Endothelial cell of umbilical vein (primary cell): Measurements from ENCODE around the gene GABBR2. TPM values are rescaled to one million over a fixed set of nuclear protein-coding genes. Genes with fewer than 3 reads are reported as not detected.

Source experiments
- BruUV-seq: library from RNA; stranded (reverse); fragments of 400-500 nt; replicated peaks from 2 replicates; lab custom pipeline; 2021; lab: Mats Ljungman, UMichigan
- CTCF ChIA-PET: fragments of 300-600, 350-600 bp; sonication (Branson Sonifier 250); formaldehyde crosslinking; loops from one replicate; lab custom pipeline; 2021; ENCODE audit warnings: antibody characterized with exemption, inconsistent platforms; lab: Charles Lee
- POLR2A ChIA-PET: fragments of 300-600, 350-600 bp; sonication (Branson Sonifier 250); formaldehyde crosslinking; loops from one replicate; lab custom pipeline; 2021; ENCODE audit warnings: antibody characterized with exemption, inconsistent platforms; lab: Charles Lee
- DNase-seq: peaks from one replicate; pipeline ENCODE4 v3.0.0-alpha.2; 2011; ENCODE audit warnings: low read depth, low spot score
- FAIRE-seq: peaks from 2 replicates; lab custom pipeline; 2011; peaks lifted over from hg19 to GRCh38; lab: Jason Lieb, UNC
- H2AFZ ChIP-seq: 2 replicates; pipeline ENCODE4 v1.6.0; 2012; ENCODE audit warnings: low read depth, low read length, control low read depth, inconsistent platforms
- H3K27ac ChIP-seq: 2 replicates; pipeline ENCODE4 v1.5.1; 2011; ENCODE audit warnings: low read depth, mild to moderate bottlenecking, control low read depth, low read length, moderate library complexity; ENCODE audit not compliant: insufficient read depth
- H3K27me3 ChIP-seq, 2 experiments: 2 replicates each; pipeline versions ENCODE4 v1.6.0 to v1.6.1; 2011; ENCODE audit warnings: low read length in 2 of 2, mixed read lengths in 1 of 2; ENCODE audit not compliant: control insufficient read depth in 2 of 2, insufficient read depth in 2 of 2
- H3K36me3 ChIP-seq, 2 experiments: 2 replicates in 1 of 2; 3 replicates in 1 of 2; pipeline ENCODE4 v1.5.1; 2011; ENCODE audit warnings: low read length in 2 of 2, mild to moderate bottlenecking in 1 of 2, moderate library complexity in 1 of 2; ENCODE audit not compliant: control insufficient read depth in 2 of 2, insufficient read depth in 2 of 2; ENCODE audit errors: extremely low read depth in 1 of 2
- H3K4me1 ChIP-seq: 3 replicates; pipeline ENCODE4 v1.5.1; 2011; ENCODE audit warnings: mild to moderate bottlenecking, low read length; ENCODE audit not compliant: control insufficient read depth, insufficient read depth; ENCODE audit errors: extremely low read depth
- H3K4me2 ChIP-seq: 2 replicates; pipeline ENCODE4 v1.6.1; 2011; ENCODE audit warnings: low read length, control low read depth, mixed read lengths; ENCODE audit not compliant: insufficient read depth
- H3K4me3 ChIP-seq, 3 experiments: fragments of 200-600 bp in 1 of 3; sonication (generic), shearing (Covaris generic) in 1 of 3; replicated peaks in 1 of 3; 2 replicates each; pipeline ENCODE4 v1.5.1; 2011 to 2016; ENCODE audit warnings: control low read depth in 3 of 3, low read length in 3 of 3, mild to moderate bottlenecking in 2 of 3, inconsistent platforms in 1 of 3, low read depth in 1 of 3, moderate library complexity in 1 of 3; ENCODE audit not compliant: insufficient read depth in 1 of 3
- H3K79me2 ChIP-seq: 2 replicates; pipeline ENCODE4 v1.6.0; 2012; ENCODE audit warnings: low read length, inconsistent platforms; ENCODE audit not compliant: control insufficient read depth, insufficient read depth
- H3K9ac ChIP-seq: replicated peaks from 2 replicates; pipeline ENCODE3; 2011; ENCODE audit warnings: low read length, control low read depth; ENCODE audit not compliant: insufficient read depth; ENCODE audit errors: extremely low read depth
- H3K9me1 ChIP-seq: replicated peaks from 3 replicates; pipeline ENCODE4 v1.6.0; 2011; ENCODE audit warnings: mild to moderate bottlenecking, low read length; ENCODE audit not compliant: control insufficient read depth, insufficient read depth; ENCODE audit errors: extremely low read depth
- H3K9me3 ChIP-seq: replicated peaks from 2 replicates; pipeline ENCODE4 v1.5.1; 2012; ENCODE audit warnings: low read length, inconsistent platforms; ENCODE audit not compliant: control insufficient read depth, insufficient read depth
- H4K20me1 ChIP-seq: replicated peaks from 2 replicates; pipeline ENCODE3; 2011; ENCODE audit warnings: mild to moderate bottlenecking, low read length; ENCODE audit not compliant: control insufficient read depth, insufficient read depth; ENCODE audit errors: extremely low read depth
- CTCF ChIP-seq, 2 donors: IDR thresholded peaks; 1 replicate in 1 of 2; 2 replicates in 1 of 2; pipeline ENCODE4 v1.5.1; 2011; ENCODE audit warnings: low read length in 2 of 2, mild to moderate bottlenecking in 2 of 2, moderate library complexity in 2 of 2, control low read depth in 1 of 2, inconsistent platforms in 1 of 2, low read depth in 1 of 2; ENCODE audit not compliant: insufficient read depth in 1 of 2; ENCODE audit errors: extremely low read depth in 1 of 2
- EZH2 ChIP-seq: IDR thresholded peaks from 2 replicates; pipeline ENCODE4 v1.6.1; 2012; ENCODE audit warnings: borderline replicate concordance, low read depth, mild to moderate bottlenecking, moderate library complexity, low read length, inconsistent platforms; ENCODE audit not compliant: severe bottlenecking
- FOS ChIP-seq: IDR thresholded peaks from 2 replicates; pipeline ENCODE4 v1.6.1; 2011; ENCODE audit warnings: mild to moderate bottlenecking, low read length, moderate library complexity, borderline replicate concordance; ENCODE audit not compliant: insufficient read depth
- JUN ChIP-seq: IDR thresholded peaks from 2 replicates; pipeline ENCODE4 v1.6.1; 2011; ENCODE audit warnings: borderline replicate concordance, low read depth; ENCODE audit not compliant: insufficient read length, insufficient read depth
- MAX ChIP-seq: IDR thresholded peaks from 2 replicates; pipeline ENCODE4 v1.6.1; 2011; ENCODE audit not compliant: insufficient read depth, insufficient read length
- MYC ChIP-seq: IDR thresholded peaks from one replicate; pipeline ENCODE4 v1.6.1; 2011; ENCODE audit warnings: mild to moderate bottlenecking, low read depth, low read length
- POLR2A ChIP-seq: IDR thresholded peaks from 2 replicates; pipeline ENCODE4 v1.6.1; 2012; ENCODE audit warnings: low read depth, mild to moderate bottlenecking, control low read depth, low read length
- POLR2AphosphoS5 ChIP-seq: IDR thresholded peaks from 2 replicates; pipeline ENCODE4 v1.6.1; 2012; ENCODE audit warnings: low read depth, mild to moderate bottlenecking, control low read depth, low read length, moderate library complexity; ENCODE audit not compliant: insufficient read depth
- dilution Hi-C: fragments of 300-500 bp; cut with MboI; formaldehyde crosslinking; loops from one replicate; pipeline ENCODE4 v1.15.0; 2019; ENCODE audit warnings: low sequenced_read_pairs; ENCODE audit not compliant: extremely low pct_ligation_motif_present
- intact Hi-C: fragments of 100-400 bp; cut with micrococcal nuclease; formaldehyde crosslinking; loops from one replicate; pipeline ENCODE4 v1.10.0; 2022
- polyA plus RNA-seq, 4 experiments: library from polyadenylated mRNA; depleted of rRNA in 3 of 4; stranded (reverse) in 3 of 4; unstranded in 1 of 4; fragments of >200 nt; gene quantifications; 2 replicates each; pipeline versions ENCODE4 v1.2.1 to v1.2.3, GENCODE V29; 2011 to 2012; ENCODE audit warnings: missing spikeins in 1 of 4
- total RNA-seq: library from RNA; stranded (reverse); gene quantifications from 2 replicates; pipeline ENCODE4 v1.2.3, GENCODE V29; 2021

GABBR2 gene
- total and polyA plus RNA-seq, 2 donors (not counting 3 experiments of a cell fraction or from before 2014, with no cell fraction given): 1.1 to 9.2 TPM

- Histone ChIP-seq H3K27ac (no peak overlapping the region), H3K9me1 (no peaks in the 10 kb centered on the region), H3K9ac (no peak overlapping the region), H3K79me2 (no peaks in the 10 kb centered on the region), H3K4me1 (peaks cover 4% of the 10 kb centered on the region), H3K4me3 (no peak overlapping the region), H3K27me3 (no peaks in the 10 kb centered on the region), H3K36me3 (no peaks in the 10 kb centered on the region), H2AFZ (no peak overlapping the region), H3K9me3 (no peaks in the 10 kb centered on the region), H3K4me2 (no peak overlapping the region), H4K20me1 (no peaks in the 10 kb centered on the region)
- no peak for DNase-seq
- ChIA-PET POLR2A (no interaction called here), CTCF (interaction anchor here (1.3 kb wide), 1 partner anchor 379 kb away, joined by 4 read pairs; no protein-coding TSS in a partner anchor)
- TF ChIP-seq EZH2: no peak
- no peak for TF ChIP-seq CTCF (IDR thresholded peaks at IDR 0.05; ENCODE audit: extremely low read depth in 1 of 2, insufficient read depth in 1 of 2, low read depth in 1 of 2, low read length in 2 of 2)
- TF ChIP-seq MYC: no peak
- no peak for TF ChIP-seq POLR2A
- TF ChIP-seq POLR2AphosphoS5: no peak
- TF ChIP-seq FOS: no peak
- no peak for TF ChIP-seq JUN
- no peak for TF ChIP-seq MAX
- intact Hi-C loops (no loop called here), dilution Hi-C loops (no loop called here)
- no TSS peak for BruUV-seq
- FAIRE-seq: no peak
These were observed 312.1 kb downstream of the GABBR2 start for GRCh38 chr9:98396656-98397055.
